Cardiac septum (tissue), 1 donor: ENCODE data around the gene SMTN. TPM values are rescaled to one million over a fixed set of nuclear protein-coding genes. Genes with fewer than 3 reads are reported as not detected.
"Not testable (repeated sequence)": the region's sequence is repeated elsewhere in the genome, so short reads cannot be mapped to it uniquely, and the experiment has no call there.

Experiments
- DNase-seq: peaks from one replicate; pipeline ENCODE4 v3.0.0-alpha.2; 2020; ENCODE audit warnings: low spot score
- intact Hi-C: fragments of 100-400 bp; cut with DNase I; formaldehyde crosslinking; loops from one replicate; pipeline ENCODE4 v1.14.0; 2022
- total RNA-seq: library from RNA; stranded (reverse); fragmentation: NEBNext Ultra II Directional; extraction: Animal tissue kit (Norgen Biotek cat#: 25700); gene quantifications from one replicate; pipeline ENCODE4 v1.2.1, GENCODE V29; 2021
- donor health status: DM: no; HTN: no; CAD: no.

SMTN gene
- total RNA-seq, 1 donor from 2014 or later = 128 TPM

DNA sequence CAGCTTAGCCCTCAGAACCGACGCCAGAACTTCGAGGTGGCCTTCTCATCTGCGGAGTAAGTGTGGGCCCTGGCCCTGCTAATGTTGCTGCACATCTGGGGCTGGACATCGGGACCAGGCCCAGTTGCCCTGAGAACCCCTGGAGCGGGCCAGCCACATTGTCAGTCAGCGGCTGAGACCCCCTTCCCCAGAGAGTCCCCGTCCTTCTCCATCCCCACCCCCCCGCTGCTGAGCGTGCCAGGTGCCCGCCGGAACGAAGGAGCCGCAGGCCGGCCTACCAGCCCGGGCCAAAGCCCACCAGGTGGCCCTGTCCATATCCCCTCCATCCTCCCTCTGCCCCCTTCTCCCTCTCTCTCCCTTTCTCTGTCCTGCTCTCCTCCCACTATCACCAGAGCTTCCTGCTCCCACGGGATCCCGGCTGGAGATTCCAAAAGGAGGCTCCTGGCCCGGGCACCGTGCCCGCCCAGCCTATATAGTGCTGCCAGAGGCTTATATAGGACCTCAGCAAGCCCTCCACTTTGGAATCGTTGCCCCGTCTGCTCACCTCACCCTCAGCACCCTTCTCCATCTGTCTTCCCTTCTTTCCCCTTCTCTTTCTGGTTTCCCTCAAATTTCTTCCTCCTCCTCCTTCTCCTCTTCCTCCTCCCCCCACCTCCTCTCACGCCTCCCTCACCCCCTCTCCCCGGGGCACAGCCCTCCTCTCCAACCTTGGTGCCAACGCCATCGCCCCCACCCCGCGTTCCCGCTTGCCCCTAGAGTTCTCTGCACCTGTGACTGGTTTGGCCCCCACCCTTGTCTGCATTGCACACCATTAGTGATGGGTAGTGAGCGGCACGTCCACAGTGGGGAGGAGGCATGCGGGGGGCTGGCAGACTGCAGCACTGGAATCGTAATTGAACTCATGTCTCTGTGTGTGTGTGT lies 19.0 kb downstream of the SMTN start:
- no peak for DNase-seq
- intact Hi-C loops = loop anchor here (10.0 kb wide), 1 partner anchor 175 kb away; no protein-coding TSS in a partner anchor

DNA sequence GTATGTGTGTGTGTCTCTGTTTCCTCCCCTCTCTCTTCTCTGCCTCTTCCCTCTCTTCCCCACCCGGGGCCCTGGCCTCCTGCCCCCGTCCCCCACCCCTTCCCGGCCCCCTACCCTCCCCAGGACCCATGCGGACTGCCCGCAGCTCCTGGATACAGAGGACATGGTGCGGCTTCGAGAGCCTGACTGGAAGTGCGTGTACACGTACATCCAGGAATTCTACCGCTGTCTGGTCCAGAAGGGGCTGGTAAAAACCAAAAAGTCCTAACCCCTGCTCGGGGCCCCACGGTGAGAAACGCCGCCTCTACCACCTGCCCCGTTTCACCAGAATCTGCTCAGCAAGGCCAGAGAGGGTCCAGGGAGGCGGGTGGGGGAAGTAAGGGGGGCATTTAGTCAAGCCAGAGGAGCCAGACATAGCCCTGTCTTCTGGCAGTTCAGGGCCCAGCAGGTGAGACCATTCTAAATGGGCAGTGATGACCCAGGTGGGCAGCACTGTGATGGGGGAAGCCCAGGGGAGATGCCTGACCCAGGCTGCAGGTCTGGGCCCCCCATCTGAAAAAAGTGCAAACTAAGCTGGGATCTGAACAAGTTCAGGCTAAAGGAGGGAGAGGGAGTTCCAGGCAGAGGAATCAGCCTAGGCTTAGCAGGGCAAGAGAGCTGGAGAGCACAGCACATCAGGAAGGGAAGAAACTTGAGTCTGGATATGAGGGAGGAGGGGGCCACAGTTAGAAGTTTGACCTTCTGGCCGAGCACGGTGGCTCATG lies 19.8 kb downstream of the SMTN start:
- no peak for DNase-seq
- intact Hi-C loops = loop anchor here (10.0 kb wide), 1 partner anchor 174 kb away; no protein-coding TSS in a partner anchor

GRCh38 chr22:31102441-31103081 lies 21.4 kb downstream of the SMTN start:
- DNase-seq = peak; percentile 74
- intact Hi-C loops = loop anchor here (10.0 kb wide), 1 partner anchor 172 kb away; no protein-coding TSS in a partner anchor

GRCh38 chr22:31103111-31103510 lies 22.0 kb downstream of the SMTN start:
- intact Hi-C loops = loop anchor here (10.0 kb wide), 1 partner anchor 172 kb away; no protein-coding TSS in a partner anchor
- DNase-seq = no peak

- DNase-seq = no peak
- intact Hi-C loops = loop anchor here (10.0 kb wide), 1 partner anchor 171 kb away; no protein-coding TSS in a partner anchor
Measured at GRCh38 chr22:31103899-31104694, 23.0 kb downstream of the SMTN start.

DNA sequence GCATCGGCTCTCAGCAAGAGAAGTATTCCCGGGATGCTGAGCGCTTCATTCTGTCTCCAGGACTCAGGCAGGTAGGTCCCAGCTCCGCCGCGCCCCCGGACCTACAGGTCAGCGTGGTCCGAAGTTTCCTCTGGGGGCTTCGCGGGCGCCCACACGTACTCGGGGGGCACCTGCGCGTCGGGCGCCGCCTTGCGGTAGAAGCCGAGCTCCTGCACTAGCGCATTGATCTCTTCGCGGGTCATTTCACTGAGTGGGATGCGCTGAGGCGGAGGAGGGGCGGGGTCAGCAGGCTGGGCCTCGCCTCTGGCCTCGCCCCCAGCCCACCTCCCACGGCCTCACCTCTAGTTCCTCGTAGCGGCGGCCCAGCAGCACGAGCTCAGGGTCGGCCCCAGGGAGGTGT lies 23.8 kb downstream of the SMTN start:
- intact Hi-C loops = loop anchor here (5.0 to 10.0 kb wide), 3 partner anchors 127 to 170 kb away; no protein-coding TSS in a partner anchor
- no peak for DNase-seq

GRCh38 chr22:31105282-31105929 lies 24.3 kb downstream of the SMTN start:
- intact Hi-C loops = loop anchor here (5.0 to 10.0 kb wide), 3 partner anchors 127 to 169 kb away; no protein-coding TSS in a partner anchor
- DNase-seq = no peak

GRCh38 chr22:31106001-31106571 lies 25.0 kb downstream of the SMTN start:
- no peak for DNase-seq
- intact Hi-C loops = loop anchor here (5.0 to 10.0 kb wide), 3 partner anchors 126 to 169 kb away; no protein-coding TSS in a partner anchor

GRCh38 chr22:31106731-31107177 lies 25.6 kb downstream of the SMTN start:
- no peak for DNase-seq

GRCh38 chr22:31107178-31107893 lies 26.2 kb downstream of the SMTN start, which contains the start of gene SELENOM:
SELENOM (minus strand) TSS chr22:31107568; CDS start chr22:31107505, 63 bp downstream.
- intact Hi-C loops = loop anchor here (5.0 to 10.0 kb wide), 3 partner anchors 125 to 167 kb away; no protein-coding TSS in a partner anchor
- DNase-seq = peak; percentile 98

More at GRCh38 chr22:31106731-31107177, 25.6 kb downstream of the SMTN start:
- intact Hi-C loops = loop anchor here (5.0 to 10.0 kb wide), 3 partner anchors 126 to 168 kb away; no protein-coding TSS in a partner anchor

GRCh38 chr22:31107894-31108218 lies 26.7 kb downstream of the SMTN start:
- intact Hi-C loops = loop anchor here (2.0 to 10.0 kb wide), 4 partner anchors 41 to 167 kb away; no protein-coding TSS in a partner anchor
- no peak for DNase-seq

- DNase-seq, intact Hi-C loops: not testable (repeated sequence)
Measured at GRCh38 chr22:31112547-31113091, 31.5 kb downstream of the SMTN start.

GRCh38 chr22:31118046-31118820 lies 37.1 kb downstream of the SMTN start:
- no peak for DNase-seq
- intact Hi-C loops = no loop called here

- peak; percentile 82 for DNase-seq
- intact Hi-C loops = no loop called here
Measured at GRCh38 chr22:31119026-31119717, 38.1 kb downstream of the SMTN start.

DNA sequence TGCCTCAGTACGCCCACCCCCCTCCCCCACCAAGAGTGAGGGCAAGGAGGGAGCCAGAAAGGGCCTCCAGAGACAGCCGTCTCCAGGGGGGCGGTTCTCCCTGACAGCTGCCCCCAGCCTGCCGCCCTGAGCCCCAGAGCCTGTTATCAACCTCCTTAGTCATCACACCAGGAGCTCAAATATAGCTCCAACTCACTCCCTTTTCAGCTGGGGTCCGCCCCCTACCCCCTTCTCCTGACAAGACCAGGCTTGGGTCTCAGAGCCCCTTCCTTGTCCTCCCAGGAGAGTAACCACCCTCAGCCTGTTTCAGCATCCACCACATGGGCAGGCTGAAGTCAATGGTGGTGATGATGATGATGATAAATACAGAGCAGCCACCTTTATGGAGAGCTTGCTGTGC lies 39.1 kb downstream of the SMTN start:
- intact Hi-C loops = no loop called here
- DNase-seq = no peak
